ENCODE results near the gene TOPBP1.

TOPBP1 gene

GRCh38 chr3:133655731-133656515 is 5.8 kb downstream of the TOPBP1 start:
- no peak for TF ChIP-seq GATA3 (IDR thresholded peaks at IDR 0.05; ENCODE audit: low read depth, low read length)

GRCh38 chr3:133649486-133650068 is 12.2 kb downstream of the TOPBP1 start:
- TF ChIP-seq GATA2 (IDR thresholded peaks at IDR 0.05; ENCODE audit: low read depth, low read length) (no peak), GATA3 (IDR thresholded peaks at IDR 0.05; ENCODE audit: low read depth, low read length) (no peak)

- TF ChIP-seq GATA3 (IDR thresholded peaks at IDR 0.05; ENCODE audit: low read depth, low read length) (no peak), GATA2 (IDR thresholded peaks at IDR 0.05; ENCODE audit: low read depth, low read length) (no peak)
Observed at GRCh38 chr3:133644768-133645167, 17.0 kb downstream of the TOPBP1 start.

DNA sequence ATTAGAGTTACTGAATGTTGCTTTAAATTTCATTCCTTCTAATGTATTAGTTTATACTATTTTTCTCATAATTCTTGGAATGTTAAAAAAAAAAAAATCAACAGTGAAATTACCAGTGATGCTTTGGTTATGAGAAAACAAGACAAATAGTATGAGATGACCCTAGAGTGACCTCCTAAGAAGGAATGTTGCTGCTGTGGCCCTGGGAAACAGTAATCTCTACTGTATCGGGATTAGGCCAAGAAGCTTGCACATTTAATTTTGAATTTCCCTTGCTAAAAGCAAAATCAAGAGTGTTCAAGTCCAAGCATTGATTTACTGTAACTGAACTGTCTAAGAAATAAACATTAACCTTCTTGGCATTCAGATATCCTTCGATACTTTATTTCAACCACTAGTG is 18.1 kb downstream of the TOPBP1 start:
- no peak for TF ChIP-seq GATA3 (IDR thresholded peaks at IDR 0.05; ENCODE audit: low read depth, low read length)
- TF ChIP-seq GATA2 (IDR thresholded peaks at IDR 0.05; ENCODE audit: low read depth, low read length), result no peak

DNA sequence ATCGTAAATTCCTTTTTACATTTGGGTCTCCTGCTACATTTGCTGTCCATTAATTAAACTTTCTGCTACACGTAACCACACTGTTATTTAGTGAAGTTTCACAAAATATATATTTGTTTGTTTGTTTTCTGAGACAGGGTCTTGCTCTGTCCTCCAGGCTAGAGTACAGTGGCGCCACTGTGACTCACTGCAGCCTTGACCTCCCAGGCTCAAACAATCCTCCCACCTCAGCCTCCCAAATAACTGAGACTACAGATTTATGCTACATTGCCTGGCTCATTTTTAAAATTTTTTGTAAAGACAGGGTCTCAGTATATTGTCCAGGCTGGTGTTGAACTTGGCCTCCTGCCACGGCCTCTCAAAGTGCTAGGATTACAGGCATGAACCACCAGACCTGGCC is 20.5 kb downstream of the TOPBP1 start:
- TF ChIP-seq GATA2 (IDR thresholded peaks at IDR 0.05; ENCODE audit: low read depth, low read length) (no peak), GATA3 (IDR thresholded peaks at IDR 0.05; ENCODE audit: low read depth, low read length) (no peak)

GRCh38 chr3:133633439-133633838 is 28.3 kb downstream of the TOPBP1 start:
- TF ChIP-seq GATA3 (IDR thresholded peaks at IDR 0.05; ENCODE audit: low read depth, low read length) (no peak), GATA2 (IDR thresholded peaks at IDR 0.05; ENCODE audit: low read depth, low read length) (no peak)

DNA sequence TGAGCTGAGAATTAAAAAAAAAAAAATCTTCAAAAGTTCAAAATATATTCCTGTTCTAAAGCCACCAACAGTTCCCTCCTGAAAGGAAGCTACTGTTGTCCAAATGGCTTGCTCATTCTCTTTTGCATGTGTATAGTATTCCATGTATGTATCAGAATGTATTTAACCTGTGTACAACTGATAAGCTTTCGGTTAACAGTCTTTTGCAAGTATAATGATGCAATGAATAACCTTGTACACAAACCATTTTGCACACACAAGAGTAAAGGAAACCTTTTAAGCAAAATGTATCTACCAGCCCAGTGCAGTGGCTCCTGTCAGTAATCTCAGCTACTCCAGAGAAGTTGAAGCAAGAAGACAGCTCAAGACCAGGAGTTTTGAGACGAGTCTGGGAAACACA is 32.6 kb downstream of the TOPBP1 start:
- TF ChIP-seq GATA3 (IDR thresholded peaks at IDR 0.05; ENCODE audit: low read depth, low read length) (no peak), GATA2 (IDR thresholded peaks at IDR 0.05; ENCODE audit: low read depth, low read length) (no peak)

DNA sequence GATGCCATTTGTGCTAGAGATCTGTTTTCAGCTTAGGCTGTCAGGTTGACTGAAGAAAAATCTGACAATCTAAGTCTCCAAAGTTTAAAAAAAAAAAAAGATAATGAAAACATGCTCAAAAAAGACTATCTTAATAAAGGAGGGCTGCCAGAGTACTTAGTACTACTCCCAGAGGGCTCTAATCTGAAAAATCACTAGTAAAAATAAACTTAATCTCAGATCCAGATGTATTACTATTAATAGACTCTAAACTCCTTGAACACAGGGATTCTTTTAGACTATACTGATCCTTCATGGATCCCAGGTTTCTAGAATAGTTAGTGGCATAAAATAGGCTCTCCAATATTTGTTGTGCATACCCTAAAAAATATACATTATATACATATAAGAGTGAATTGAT is 34.0 kb downstream of the TOPBP1 start:
- TF ChIP-seq GATA2 (IDR thresholded peaks at IDR 0.05; ENCODE audit: low read depth, low read length), result no peak
- no peak for TF ChIP-seq GATA3 (IDR thresholded peaks at IDR 0.05; ENCODE audit: low read depth, low read length)

- no peak for TF ChIP-seq GATA3 (IDR thresholded peaks at IDR 0.05; ENCODE audit: low read depth, low read length)
- TF ChIP-seq GATA2 (IDR thresholded peaks at IDR 0.05; ENCODE audit: low read depth, low read length), result no peak
Observed at GRCh38 chr3:133620066-133620784, 41.5 kb downstream of the TOPBP1 start.

GRCh38 chr3:133611534-133611933 is 50.2 kb downstream of the TOPBP1 start:
- TF ChIP-seq GATA2 (IDR thresholded peaks at IDR 0.05; ENCODE audit: low read depth, low read length) (no peak), GATA3 (IDR thresholded peaks at IDR 0.05; ENCODE audit: low read depth, low read length) (no peak)

DNA sequence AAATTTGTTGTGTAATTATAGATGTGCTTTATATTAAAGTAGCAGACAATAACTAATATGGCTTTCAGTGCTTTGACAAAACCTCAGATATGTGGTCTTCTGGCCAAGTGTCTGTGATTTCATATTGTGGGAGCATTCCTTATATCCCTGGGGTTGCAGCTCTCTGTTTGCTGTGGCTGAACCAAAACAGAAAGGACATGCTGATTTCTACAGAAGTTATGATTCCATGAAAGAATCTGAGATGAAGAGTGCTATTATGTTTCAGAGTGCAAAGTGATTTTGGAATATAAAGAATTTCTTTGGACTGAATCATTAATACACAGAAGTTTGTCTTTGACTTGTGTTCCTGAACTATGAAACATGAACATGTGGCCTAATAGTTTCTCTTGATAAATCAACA is 51.7 kb downstream of the TOPBP1 start:
- no peak for TF ChIP-seq GATA3 (IDR thresholded peaks at IDR 0.05; ENCODE audit: low read depth, low read length)
- no peak for TF ChIP-seq GATA2 (IDR thresholded peaks at IDR 0.05; ENCODE audit: low read depth, low read length)

GRCh38 chr3:133608388-133608787 is 53.4 kb downstream of the TOPBP1 start:
- TF ChIP-seq GATA2 (IDR thresholded peaks at IDR 0.05; ENCODE audit: low read depth, low read length) (no peak), GATA3 (IDR thresholded peaks at IDR 0.05; ENCODE audit: low read depth, low read length) (no peak)

DNA sequence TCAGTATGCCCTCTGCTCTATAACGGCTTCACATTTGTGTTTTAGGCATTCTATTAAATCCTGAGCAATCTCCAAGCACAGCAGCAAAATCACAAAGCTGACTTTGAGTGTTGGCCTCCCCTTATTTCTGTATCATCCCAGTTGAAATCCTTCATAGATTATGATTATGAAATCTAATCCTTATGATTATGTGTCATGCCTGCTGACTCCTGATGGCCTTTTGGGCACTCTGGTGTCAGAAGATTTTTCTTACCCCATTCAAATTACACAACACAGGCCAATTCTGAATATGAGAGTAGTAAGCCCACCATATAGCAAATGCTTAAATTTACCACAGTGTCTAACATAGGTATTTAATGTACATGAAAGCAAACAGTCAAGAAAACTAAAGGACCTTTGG is 53.9 kb downstream of the TOPBP1 start:
- TF ChIP-seq GATA2 (IDR thresholded peaks at IDR 0.05; ENCODE audit: low read depth, low read length), result no peak
- no peak for TF ChIP-seq GATA3 (IDR thresholded peaks at IDR 0.05; ENCODE audit: low read depth, low read length)

GRCh38 chr3:133606902-133607301 is 54.8 kb downstream of the TOPBP1 start:
- TF ChIP-seq GATA2 (IDR thresholded peaks at IDR 0.05; ENCODE audit: low read depth, low read length) (no peak), GATA3 (IDR thresholded peaks at IDR 0.05; ENCODE audit: low read depth, low read length) (no peak)

- TF ChIP-seq GATA2 (IDR thresholded peaks at IDR 0.05; ENCODE audit: low read depth, low read length), result no peak
- TF ChIP-seq GATA3 (IDR thresholded peaks at IDR 0.05; ENCODE audit: low read depth, low read length), result no peak
Observed at GRCh38 chr3:133606342-133606741, 55.4 kb downstream of the TOPBP1 start.

Measured in SH-SY5Y (cell line).